Caco-2 (cell line): ENCODE measurements around the gene CRTAC1. TPM values are rescaled to one million over a fixed set of nuclear protein-coding genes. Genes with fewer than 3 reads are reported as not detected.
A peak's percentile ranks its signal among the peaks of the same experiment; 100 is the strongest.

Experiments
- BruUV-seq: library from RNA; stranded (reverse); fragments of 400-500 nt; replicated peaks from 2 replicates; lab custom pipeline; 2021; lab: Mats Ljungman, UMichigan
- CTCF ChIA-PET: fragments of 300-600 bp; sonication (Branson Sonifier 250); formaldehyde crosslinking; loops from one replicate; lab custom pipeline; 2022; ENCODE audit warnings: antibody characterized with exemption; lab: Charles Lee
- POLR2A ChIA-PET: fragments of 300-600 bp; sonication (Branson Sonifier 250); formaldehyde crosslinking; loops from one replicate; lab custom pipeline; 2022; ENCODE audit warnings: antibody characterized with exemption; lab: Charles Lee
- DNase-seq, 2 experiments: peaks; one replicate each; pipeline versions ENCODE4 v3.0.0 to v3.0.0-alpha.2; 2020 to 2022
- H3K27me3 ChIP-seq: replicated peaks from 2 replicates; pipeline ENCODE4 v1.6.0; 2011; ENCODE audit warnings: low read length; ENCODE audit not compliant: control insufficient read depth, insufficient read depth
- H3K36me3 ChIP-seq: 2 replicates; pipeline ENCODE4 v1.5.1; 2011; ENCODE audit warnings: low read length; ENCODE audit not compliant: control insufficient read depth, insufficient read depth
- H3K4me1 ChIP-seq: fragments of 250-450 bp; sonication (Bioruptor Pico); 2 replicates; pipeline ENCODE4 v1.5.1; 2020; ENCODE audit warnings: mild to moderate bottlenecking
- H3K4me3 ChIP-seq: 2 replicates; pipeline ENCODE4 v1.5.1; 2011; ENCODE audit warnings: low read depth, mild to moderate bottlenecking, control low read depth, low read length
- H3K9me3 ChIP-seq: fragments of 250-450 bp; sonication (Bioruptor Pico); 2 replicates; pipeline ENCODE4 v1.5.1; 2020; ENCODE audit warnings: mild to moderate bottlenecking, moderate library complexity
- H3K27ac Mint-ChIP-seq: one replicate; pipeline ENCODE4 v1.8.0; 2022; ENCODE audit warnings: mixed read lengths; ENCODE audit not compliant: unreplicated experiment
- H3K27me3 Mint-ChIP-seq: one replicate; pipeline ENCODE4 v1.8.0; 2022; ENCODE audit warnings: mixed read lengths; ENCODE audit not compliant: insufficient read depth, unreplicated experiment
- H3K36me3 Mint-ChIP-seq: one replicate; pipeline ENCODE4 v1.8.0; 2022; ENCODE audit warnings: mild to moderate bottlenecking, mixed read lengths; ENCODE audit not compliant: insufficient read depth, unreplicated experiment
- H3K4me1 Mint-ChIP-seq: one replicate; pipeline ENCODE4 v1.8.0; 2022; ENCODE audit warnings: low read depth, mixed read lengths; ENCODE audit not compliant: unreplicated experiment
- H3K4me3 Mint-ChIP-seq: one replicate; pipeline ENCODE4 v1.8.0; 2022; ENCODE audit warnings: mild to moderate bottlenecking, moderate library complexity, mixed read lengths; ENCODE audit not compliant: unreplicated experiment
- H3K9me3 Mint-ChIP-seq: one replicate; pipeline ENCODE4 v1.8.0; 2022; ENCODE audit warnings: mixed read lengths; ENCODE audit not compliant: unreplicated experiment
- intact Hi-C: fragments of 100-400 bp; cut with micrococcal nuclease; formaldehyde crosslinking; loops from one replicate; pipeline ENCODE4 v1.10.0; 2022; ENCODE audit not compliant: unreplicated experiment
- total RNA-seq: library from RNA; stranded (reverse); gene quantifications from 2 replicates; pipeline ENCODE4 v1.2.3, GENCODE V29; 2022
- TF ChIP-seq, protein P1 (sequence below), 2 experiments: fragments of 200-600 bp in 1 of 2; IDR thresholded peaks; 1 replicate in 1 of 2; 2 replicates in 1 of 2; pipeline versions ENCODE4 v1.5.1 to v1.8.0; 2011 to 2022; ENCODE audit warnings: antibody characterized with exemption in 1 of 2, control low read depth in 1 of 2, inconsistent platforms in 1 of 2, low read depth in 1 of 2, low read length in 1 of 2, mild to moderate bottlenecking in 1 of 2, moderate library complexity in 1 of 2; ENCODE audit not compliant: insufficient read depth in 1 of 2, severe bottlenecking in 1 of 2, unreplicated experiment in 1 of 2

Gene CRTAC1
- total RNA-seq, 1 experiment from 2014 or later = not detected

DNA sequence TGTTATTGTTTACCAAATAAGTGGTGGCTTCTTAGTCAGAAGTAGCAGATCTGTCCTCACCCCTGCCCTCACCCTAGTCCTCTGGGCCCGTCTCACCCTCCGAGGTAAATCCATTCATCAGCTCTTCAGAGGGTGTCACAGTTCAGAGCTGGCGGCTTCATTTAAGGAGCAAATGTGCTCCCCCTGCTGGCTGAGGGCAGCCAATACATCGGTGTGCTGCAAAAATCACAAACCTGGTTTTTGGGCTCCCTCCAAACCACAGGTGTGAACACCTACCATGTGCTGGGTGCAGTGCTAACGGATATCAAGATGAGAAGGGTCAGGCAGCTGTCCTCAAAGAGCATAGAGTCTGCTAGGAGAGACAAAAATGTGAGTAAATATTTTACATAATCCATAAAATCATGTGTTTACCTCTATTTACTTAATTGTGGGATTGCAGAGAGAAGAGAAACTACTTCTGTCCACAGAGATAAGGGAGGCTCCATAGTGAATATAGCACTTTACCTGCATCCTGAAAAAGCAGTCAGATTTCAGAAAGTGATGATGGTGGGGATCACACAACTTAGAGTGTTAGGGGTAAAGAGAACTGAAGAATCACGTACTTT, 15.5 kb upstream of the CRTAC1 start:
- H3K9me3 ChIP-seq = no peaks in the 10 kb centered on the region
- no peak overlapping the region for H3K4me3 Mint-ChIP-seq
- TF ChIP-seq, protein P1, sequence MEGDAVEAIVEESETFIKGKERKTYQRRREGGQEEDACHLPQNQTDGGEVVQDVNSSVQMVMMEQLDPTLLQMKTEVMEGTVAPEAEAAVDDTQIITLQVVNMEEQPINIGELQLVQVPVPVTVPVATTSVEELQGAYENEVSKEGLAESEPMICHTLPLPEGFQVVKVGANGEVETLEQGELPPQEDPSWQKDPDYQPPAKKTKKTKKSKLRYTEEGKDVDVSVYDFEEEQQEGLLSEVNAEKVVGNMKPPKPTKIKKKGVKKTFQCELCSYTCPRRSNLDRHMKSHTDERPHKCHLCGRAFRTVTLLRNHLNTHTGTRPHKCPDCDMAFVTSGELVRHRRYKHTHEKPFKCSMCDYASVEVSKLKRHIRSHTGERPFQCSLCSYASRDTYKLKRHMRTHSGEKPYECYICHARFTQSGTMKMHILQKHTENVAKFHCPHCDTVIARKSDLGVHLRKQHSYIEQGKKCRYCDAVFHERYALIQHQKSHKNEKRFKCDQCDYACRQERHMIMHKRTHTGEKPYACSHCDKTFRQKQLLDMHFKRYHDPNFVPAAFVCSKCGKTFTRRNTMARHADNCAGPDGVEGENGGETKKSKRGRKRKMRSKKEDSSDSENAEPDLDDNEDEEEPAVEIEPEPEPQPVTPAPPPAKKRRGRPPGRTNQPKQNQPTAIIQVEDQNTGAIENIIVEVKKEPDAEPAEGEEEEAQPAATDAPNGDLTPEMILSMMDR (IDR thresholded peaks at IDR 0.05; ENCODE audit: insufficient read depth in 1 of 2, low read depth in 1 of 2, low read length in 1 of 2, severe bottlenecking in 1 of 2, unreplicated experiment in 1 of 2) = peak; percentile 90 to 92
- no peak overlapping the region for H3K4me3 ChIP-seq
- no peaks in the 10 kb centered on the region for H3K9me3 Mint-ChIP-seq
- CTCF ChIA-PET = interaction anchor here (0.8 to 1.8 kb wide), 6 partner anchors 9 to 144 kb away, joined by 3 to 15 read pairs (median 3); partner anchors contain the start of gene R3HCC1L
- DNase-seq = peak; percentile 60 to 72
- H3K27me3 Mint-ChIP-seq = peaks cover 13% of the 10 kb centered on the region
- POLR2A ChIA-PET = no interaction called here
- H3K36me3 ChIP-seq = no peaks in the 10 kb centered on the region
- no TSS peak for BruUV-seq
- no peaks in the 10 kb centered on the region for H3K4me1 Mint-ChIP-seq
- intact Hi-C loops = loop anchor here (1.0 kb wide), 1 partner anchor 132 kb away; no protein-coding TSS in a partner anchor
- no peaks in the 10 kb centered on the region; the same call in 1 of the 2 replicates for H3K27me3 ChIP-seq
- H3K27ac Mint-ChIP-seq = no peak overlapping the region
- H3K36me3 Mint-ChIP-seq = no peaks in the 10 kb centered on the region
- H3K4me1 ChIP-seq = no peaks in the 10 kb centered on the region

GRCh38 chr10:98041352-98042043, 11.1 kb upstream of the CRTAC1 start:
- ChIA-PET POLR2A (interaction anchor here (0.6 kb wide), 1 partner anchor 202 kb away, joined by 7 read pairs; no protein-coding TSS in a partner anchor), CTCF (interaction anchor here (0.5 to 1.8 kb wide), 16 partner anchors 12 to 338 kb away, joined by 3 to 58 read pairs (median 4); no protein-coding TSS in a partner anchor)
- Mint-ChIP-seq H3K36me3 (no peaks in the 10 kb centered on the region), H3K27ac (no peak overlapping the region), H3K4me1 (no peaks in the 10 kb centered on the region), H3K9me3 (no peaks in the 10 kb centered on the region), H3K27me3 (peaks cover 19% of the 10 kb centered on the region), H3K4me3 (no peak overlapping the region)
- no peaks in the 10 kb centered on the region for H3K27me3 ChIP-seq
- no peaks in the 10 kb centered on the region for H3K36me3 ChIP-seq
- no TSS peak for BruUV-seq
- TF ChIP-seq, protein P1 (IDR thresholded peaks at IDR 0.05; ENCODE audit: insufficient read depth in 1 of 2, low read depth in 1 of 2, low read length in 1 of 2, severe bottlenecking in 1 of 2, unreplicated experiment in 1 of 2) = peak; percentile 68 to 85
- peaks cover 3% of the 10 kb centered on the region; the same call in 1 of the 2 replicates for H3K4me1 ChIP-seq
- intact Hi-C loops = loop anchor here (1.0 kb wide), 1 partner anchor 127 kb away; no protein-coding TSS in a partner anchor
- no peak overlapping the region for H3K4me3 ChIP-seq
- peak; percentile 65 to 75 for DNase-seq
- H3K9me3 ChIP-seq = no peaks in the 10 kb centered on the region

DNA sequence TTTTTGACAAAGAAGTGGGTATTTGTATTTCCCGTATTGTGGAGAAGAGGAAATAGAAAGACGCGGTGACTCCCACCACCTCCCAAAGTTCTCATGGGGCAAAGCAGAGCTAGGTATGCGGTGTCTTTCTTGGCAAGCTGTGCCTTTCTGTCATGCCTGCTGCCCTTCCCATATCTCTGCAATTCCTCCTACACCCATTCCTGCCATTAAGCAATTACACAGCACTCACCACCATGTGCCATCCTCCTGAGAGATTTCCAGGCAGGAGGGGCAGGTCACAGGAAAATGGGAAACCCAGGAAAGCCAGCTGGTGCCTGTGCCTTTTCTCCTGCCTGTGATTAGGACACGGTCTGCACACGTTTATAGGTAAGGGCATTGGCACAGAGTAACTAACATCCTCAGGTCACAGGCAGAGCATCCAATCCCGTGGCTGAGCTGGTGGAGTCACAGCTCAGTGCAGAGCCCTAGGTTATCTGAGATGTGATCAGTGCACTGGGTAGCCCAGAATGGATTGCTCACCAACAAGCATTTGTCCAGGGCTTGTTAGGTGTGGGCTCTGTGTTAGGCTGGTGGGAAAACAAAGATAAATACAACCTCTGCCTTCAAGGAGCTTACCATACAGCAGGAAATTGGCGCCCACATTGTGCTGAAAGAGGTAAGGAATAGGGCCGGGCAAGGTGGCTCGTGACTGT, 9.4 kb upstream of the CRTAC1 start:
- Mint-ChIP-seq H3K36me3 (no peaks in the 10 kb centered on the region), H3K4me3 (no peak overlapping the region), H3K27ac (no peak overlapping the region), H3K4me1 (no peaks in the 10 kb centered on the region), H3K9me3 (no peaks in the 10 kb centered on the region), H3K27me3 (peaks cover 31% of the 10 kb centered on the region)
- BruUV-seq = no TSS peak
- Histone ChIP-seq H3K36me3 (no peaks in the 10 kb centered on the region), H3K4me3 (no peak overlapping the region), H3K9me3 (no peaks in the 10 kb centered on the region), H3K27me3 (no peaks in the 10 kb centered on the region; the same call in 1 of the 2 replicates), H3K4me1 (peaks cover 3% of the 10 kb centered on the region; the same call in 1 of the 2 replicates)
- DNase-seq = no peak
- TF ChIP-seq, protein P1 (IDR thresholded peaks at IDR 0.05; ENCODE audit: insufficient read depth in 1 of 2, low read depth in 1 of 2, low read length in 1 of 2, severe bottlenecking in 1 of 2, unreplicated experiment in 1 of 2) = no peak
- CTCF ChIA-PET = interaction anchor here (0.6 kb wide), 1 partner anchor 125 kb away, joined by 3 read pairs; no protein-coding TSS in a partner anchor
- intact Hi-C loops = no loop called here
- POLR2A ChIA-PET = interaction anchor here (0.6 kb wide), 1 partner anchor 1352 kb away, joined by 5 read pairs; no protein-coding TSS in a partner anchor
